ENCODE results near the gene TTC9C. TPM values are rescaled to one million over a fixed set of nuclear protein-coding genes. Genes with fewer than 3 reads are reported as not detected.
"Not testable (repeated sequence)": the region's sequence is repeated elsewhere in the genome, so short reads cannot be mapped to it uniquely, and the experiment has no call there.

The TTC9C gene
- total RNA-seq, 1 experiment from 2014 or later: 35.5 TPM

DNA sequence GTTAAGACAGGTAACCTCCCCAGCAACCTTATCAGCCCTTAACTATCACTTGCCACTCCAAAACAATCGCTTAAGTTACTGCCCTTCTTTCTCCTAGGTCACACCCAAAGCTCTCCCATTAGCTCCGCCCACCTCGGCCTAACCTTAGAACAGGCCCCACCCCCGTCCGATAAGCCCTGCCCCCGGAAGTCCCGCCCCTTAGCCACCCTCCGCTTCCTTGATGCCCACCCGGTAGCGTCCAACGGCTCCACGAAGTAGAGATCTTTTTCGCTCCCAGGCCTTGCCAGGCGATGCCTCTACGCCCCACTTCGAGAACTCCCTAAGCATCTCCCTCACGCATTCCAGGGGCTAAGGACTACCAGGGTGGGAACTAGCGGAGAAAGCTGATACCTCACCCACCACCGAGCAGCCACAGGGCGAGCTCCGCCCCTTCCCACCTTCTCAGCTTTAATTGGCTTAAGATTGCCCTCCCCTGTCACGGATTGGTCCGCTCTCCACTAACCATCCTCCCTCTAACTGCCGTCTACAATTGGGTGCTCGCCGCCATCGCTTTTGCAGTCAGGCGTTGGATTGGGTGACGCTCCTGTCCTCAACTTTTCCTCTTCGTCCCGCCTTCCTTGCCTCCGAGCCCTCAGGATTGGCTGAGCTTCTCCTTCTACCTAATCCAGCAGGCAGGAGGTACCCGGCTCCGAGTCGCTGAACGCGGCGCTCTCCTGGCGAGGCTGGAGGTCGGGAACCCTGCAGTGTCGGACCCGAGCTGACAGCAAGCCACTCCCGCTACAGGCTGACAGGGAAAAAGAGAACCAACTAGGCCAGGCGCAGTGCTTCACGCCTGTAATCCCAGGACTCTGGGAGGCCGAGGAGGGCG lies 25.7 kb downstream of the TTC9C start, which contains the start of gene ZBTB3:
TSS of gene ZBTB3 (minus strand) at position 425 of the 868 bp plus-strand sequence. CDS start 496 bp downstream, outside the sequence.
- intact Hi-C loops (cut with micrococcal nuclease; ENCODE audit: unreplicated experiment): no loop called here
- H3K4me3 Mint-ChIP-seq (ENCODE audit: low read depth, unreplicated experiment): peak within 1 kb of the TSS; percentile 92
- no peaks in the 10 kb centered on the region for H3K9me3 Mint-ChIP-seq (ENCODE audit: low read depth, unreplicated experiment)
- peaks cover 18% of the 10 kb centered on the region for H3K36me3 Mint-ChIP-seq (ENCODE audit: insufficient read depth, unreplicated experiment)
- H3K27me3 Mint-ChIP-seq (ENCODE audit: unreplicated experiment): no peaks in the 10 kb centered on the region
- DNase-seq: peak; percentile 96
- H3K27ac Mint-ChIP-seq (ENCODE audit: unreplicated experiment): peak within 1 kb of the TSS; percentile 93
- TF ChIP-seq, protein P1, sequence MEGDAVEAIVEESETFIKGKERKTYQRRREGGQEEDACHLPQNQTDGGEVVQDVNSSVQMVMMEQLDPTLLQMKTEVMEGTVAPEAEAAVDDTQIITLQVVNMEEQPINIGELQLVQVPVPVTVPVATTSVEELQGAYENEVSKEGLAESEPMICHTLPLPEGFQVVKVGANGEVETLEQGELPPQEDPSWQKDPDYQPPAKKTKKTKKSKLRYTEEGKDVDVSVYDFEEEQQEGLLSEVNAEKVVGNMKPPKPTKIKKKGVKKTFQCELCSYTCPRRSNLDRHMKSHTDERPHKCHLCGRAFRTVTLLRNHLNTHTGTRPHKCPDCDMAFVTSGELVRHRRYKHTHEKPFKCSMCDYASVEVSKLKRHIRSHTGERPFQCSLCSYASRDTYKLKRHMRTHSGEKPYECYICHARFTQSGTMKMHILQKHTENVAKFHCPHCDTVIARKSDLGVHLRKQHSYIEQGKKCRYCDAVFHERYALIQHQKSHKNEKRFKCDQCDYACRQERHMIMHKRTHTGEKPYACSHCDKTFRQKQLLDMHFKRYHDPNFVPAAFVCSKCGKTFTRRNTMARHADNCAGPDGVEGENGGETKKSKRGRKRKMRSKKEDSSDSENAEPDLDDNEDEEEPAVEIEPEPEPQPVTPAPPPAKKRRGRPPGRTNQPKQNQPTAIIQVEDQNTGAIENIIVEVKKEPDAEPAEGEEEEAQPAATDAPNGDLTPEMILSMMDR (IDR thresholded peaks at IDR 0.05; ENCODE audit: unreplicated experiment): no peak
- no TSS peak for BruUV-seq (replicated peaks)
- CTCF ChIA-PET: interaction anchor here (0.5 to 1.5 kb wide), 14 partner anchors 12 to 890 kb away, joined by 3 to 16 read pairs (median 3); partner anchors contain the start of genes HNRNPUL2, LBHD1, TAF6L and TMEM179B
- H3K4me1 Mint-ChIP-seq (ENCODE audit: low read depth, unreplicated experiment): no peaks in the 10 kb centered on the region

DNA sequence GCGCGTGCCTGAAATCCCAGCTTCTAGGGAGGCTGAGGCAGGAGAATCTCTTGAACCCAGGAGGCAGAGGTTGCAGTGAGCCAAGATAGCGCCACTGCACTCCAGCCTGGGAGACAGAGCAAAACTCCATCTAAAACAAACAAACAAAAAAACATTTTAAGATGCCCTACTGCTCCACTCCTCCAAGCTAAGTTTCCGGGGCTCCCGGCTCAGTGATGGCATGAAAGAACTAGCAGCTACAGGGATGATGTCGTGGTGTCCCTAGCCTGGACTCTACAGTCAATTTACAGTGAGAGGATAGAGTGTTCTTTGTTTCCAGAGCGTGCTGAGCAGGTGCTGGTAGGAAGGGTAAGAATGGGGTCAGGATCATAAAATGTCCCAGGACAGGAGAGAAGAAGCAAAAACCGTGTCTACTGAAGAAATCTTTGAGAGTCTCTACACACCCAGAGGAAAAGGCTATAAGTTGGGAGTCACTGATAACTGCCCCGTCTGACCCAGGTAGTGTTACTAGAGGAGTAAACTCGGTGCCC lies 26.9 kb downstream of the TTC9C start:
- intact Hi-C loops (cut with micrococcal nuclease; ENCODE audit: unreplicated experiment): no loop called here
- no peaks in the 10 kb centered on the region for H3K9me3 Mint-ChIP-seq (ENCODE audit: low read depth, unreplicated experiment)
- no peaks in the 10 kb centered on the region for H3K4me1 Mint-ChIP-seq (ENCODE audit: low read depth, unreplicated experiment)
- TF ChIP-seq, protein P1 (IDR thresholded peaks at IDR 0.05; ENCODE audit: unreplicated experiment): no peak
- CTCF ChIA-PET: interaction anchor here (0.6 kb wide), 1 partner anchor 879 kb away, joined by 7 read pairs; no protein-coding TSS in a partner anchor
- no peaks in the 10 kb centered on the region for H3K27me3 Mint-ChIP-seq (ENCODE audit: unreplicated experiment)
- H3K27ac Mint-ChIP-seq (ENCODE audit: unreplicated experiment): no peak overlapping the region
- no peak for DNase-seq
- peak overlapping the region; percentile 16 for H3K4me3 Mint-ChIP-seq (ENCODE audit: low read depth, unreplicated experiment)
- BruUV-seq (replicated peaks): no TSS peak
- H3K36me3 Mint-ChIP-seq (ENCODE audit: insufficient read depth, unreplicated experiment): peaks cover 12% of the 10 kb centered on the region

DNA sequence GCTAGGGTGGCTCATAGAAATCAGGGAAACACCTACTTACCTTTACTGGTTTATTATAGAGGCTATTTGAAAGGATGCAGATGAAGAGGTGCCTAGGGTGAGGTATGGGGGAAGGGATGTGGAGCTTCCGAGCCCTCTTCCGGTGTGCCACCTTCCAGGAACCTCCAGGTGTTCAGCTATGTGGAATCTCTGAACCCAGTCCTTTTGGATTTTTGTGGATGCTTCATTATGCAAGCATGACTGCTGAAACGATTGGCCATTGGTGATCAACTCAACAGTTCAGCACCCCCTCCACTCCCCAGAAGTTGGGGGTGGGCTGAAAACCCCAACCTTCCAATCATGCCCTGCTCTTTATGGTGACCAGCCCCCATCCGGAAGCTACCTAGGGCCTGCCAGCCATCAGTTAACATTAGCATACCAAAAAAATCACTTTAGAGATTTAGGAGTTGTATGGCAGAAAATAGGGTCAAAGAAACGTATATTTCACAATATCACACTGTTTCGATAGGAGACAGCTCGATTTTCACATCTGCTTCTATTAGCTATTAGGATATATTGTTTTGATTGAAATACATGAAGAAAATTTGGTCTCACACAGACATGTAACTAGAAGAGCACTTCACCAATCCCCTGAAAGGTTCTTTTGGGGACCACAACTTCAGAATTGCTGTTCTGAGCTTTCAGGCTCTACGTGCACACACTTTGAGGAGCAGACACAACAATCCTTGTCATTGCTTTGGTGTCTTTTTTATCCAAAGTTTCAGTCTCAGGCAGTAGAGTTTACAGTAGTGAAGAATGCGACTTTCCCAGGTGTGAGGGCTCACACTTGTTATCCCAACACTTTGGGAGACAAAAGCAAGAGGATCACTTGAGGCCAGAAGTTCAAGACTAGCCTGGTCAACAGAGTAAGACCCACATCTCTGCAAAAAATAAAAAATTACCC lies 29.8 kb downstream of the TTC9C start:
- BruUV-seq (replicated peaks): no TSS peak
- Mint-ChIP-seq H3K27me3 (ENCODE audit: unreplicated experiment) (no peaks in the 10 kb centered on the region), H3K27ac (ENCODE audit: unreplicated experiment) (no peak overlapping the region), H3K9me3 (ENCODE audit: low read depth, unreplicated experiment) (no peaks in the 10 kb centered on the region), H3K4me1 (ENCODE audit: low read depth, unreplicated experiment) (peaks cover 14% of the 10 kb centered on the region), H3K36me3 (ENCODE audit: insufficient read depth, unreplicated experiment) (peaks cover 33% of the 10 kb centered on the region), H3K4me3 (ENCODE audit: low read depth, unreplicated experiment) (no peak overlapping the region)
- no peak for DNase-seq
- TF ChIP-seq, protein P1 (IDR thresholded peaks at IDR 0.05; ENCODE audit: unreplicated experiment): no peak
- intact Hi-C loops (cut with micrococcal nuclease; ENCODE audit: unreplicated experiment): no loop called here
- CTCF ChIA-PET: no interaction called here

DNA sequence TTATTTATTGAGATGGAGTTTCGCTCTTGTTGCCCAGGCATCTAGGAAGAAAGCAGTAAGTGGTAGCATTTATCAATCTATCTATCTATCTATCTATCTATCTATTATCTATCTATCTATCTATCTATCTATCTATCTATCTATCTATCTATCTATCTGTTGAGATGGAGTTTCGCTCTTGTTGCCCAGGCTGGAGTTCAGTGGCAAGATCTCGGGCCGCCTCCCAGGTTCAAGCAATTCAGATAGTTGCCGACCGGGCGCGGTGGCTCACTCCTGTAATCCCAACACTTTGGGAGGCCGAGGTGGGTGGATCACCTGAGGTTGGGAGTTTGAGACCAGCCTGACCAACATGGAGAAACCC lies 32.6 kb downstream of the TTC9C start:
- intact Hi-C loops (cut with micrococcal nuclease; ENCODE audit: unreplicated experiment); BruUV-seq (replicated peaks); H3K9me3 Mint-ChIP-seq (ENCODE audit: low read depth, unreplicated experiment); DNase-seq; H3K27me3 Mint-ChIP-seq (ENCODE audit: unreplicated experiment): not testable (repeated sequence)
- peaks cover 30% of the 10 kb centered on the region for H3K36me3 Mint-ChIP-seq (ENCODE audit: insufficient read depth, unreplicated experiment)
- H3K4me1 Mint-ChIP-seq (ENCODE audit: low read depth, unreplicated experiment): peaks cover 14% of the 10 kb centered on the region
- peak overlapping the region; percentile 97 for H3K27ac Mint-ChIP-seq (ENCODE audit: unreplicated experiment)
- CTCF ChIA-PET: interaction anchor here (1.6 kb wide), 1 partner anchor 26 kb away, joined by 7 read pairs; the partner anchor contains the start of gene TMEM179B
- peak overlapping the region; percentile 98 for H3K4me3 Mint-ChIP-seq (ENCODE audit: low read depth, unreplicated experiment)
